A549 treated with CpdA at 1 μM for 4 hours (cell line): ENCODE data around the gene LBHD2. TPM values are rescaled to one million over a fixed set of nuclear protein-coding genes. Genes with fewer than 3 reads are reported as not detected.

Experiments
- total RNA-seq: library from RNA; stranded (reverse); fragments of 200-300 nt; extraction: Qiagen RNA extraction; gene quantifications from 5 replicates; pipeline ENCODE4 v1.2.3, GENCODE V29; 2022; ENCODE audit warnings: low read depth

LBHD2 gene
- 0.17 TPM in 1 of 5 replicates, not detected in the others for total RNA-seq

GRCh38 chr14:103084021-103084919 is at the start of gene LBHD2:
Gene LBHD2 (plus strand): TSS chr14:103084210. CDS start chr14:103086013, 1,803 bp downstream.

GRCh38 chr14:103057372-103058163 is 26.4 kb upstream of the LBHD2 start, which contains the start of gene CDC42BPB:
Gene CDC42BPB (minus strand): TSS chr14:103057549. CDS start chr14:103057173, 376 bp downstream.

GRCh38 chr14:103094406-103095209 is 10.6 kb downstream of the LBHD2 start, which contains the start of gene EXOC3L4:
Gene EXOC3L4 (plus strand): TSS chr14:103094725. CDS start chr14:103100220, 5,495 bp downstream.

GRCh38 chr14:103122947-103123633 is 39.1 kb downstream of the LBHD2 start, which contains the start of gene TNFAIP2:
Gene TNFAIP2 (plus strand): TSS chr14:103123461. CDS start chr14:103126458, 2,997 bp downstream.

Other genes starting within 250 kb of the LBHD2 start
- gene AMN, start 161.5 kb upstream of the LBHD2 start, total RNA-seq, result 0.16 to 0.45 TPM (median 0.39 TPM) in 5 replicates
- 54.7 to 76.8 TPM (median 73.9 TPM) in 5 replicates for gene CDC42BPB, start 26.7 kb upstream of the LBHD2 start, total RNA-seq
- 0.94 to 1.6 TPM (median 1.5 TPM) in 5 replicates for gene EXOC3L4, start 10.5 kb downstream of the LBHD2 start, total RNA-seq
- 362 to 451 TPM (median 405 TPM) in 5 replicates for gene TNFAIP2, start 39.3 kb downstream of the LBHD2 start, total RNA-seq